Gastroesophageal sphincter (tissue), 3 donors: ENCODE data around the gene TMEM120B.

Source experiments
- POLR2AphosphoS5 ChIP-seq: sonication (generic); formaldehyde crosslinking; IDR thresholded peaks from one replicate; pipeline ENCODE4 v1.6.1; 2017; ENCODE audit warnings: antibody characterized with exemption
- TF ChIP-seq, protein P1 (sequence below), 4 experiments: fragments of 200-600 bp in 2 of 4; fragments of 450-650 bp in 2 of 4; sonication (generic) in 1 of 4; IDR thresholded peaks; one replicate each; pipeline ENCODE4 v1.5.1; 2017 to 2019; ENCODE audit warnings: antibody characterized with exemption in 4 of 4, mild to moderate bottlenecking in 2 of 4, moderate library complexity in 2 of 4

- TF ChIP-seq, protein P1, sequence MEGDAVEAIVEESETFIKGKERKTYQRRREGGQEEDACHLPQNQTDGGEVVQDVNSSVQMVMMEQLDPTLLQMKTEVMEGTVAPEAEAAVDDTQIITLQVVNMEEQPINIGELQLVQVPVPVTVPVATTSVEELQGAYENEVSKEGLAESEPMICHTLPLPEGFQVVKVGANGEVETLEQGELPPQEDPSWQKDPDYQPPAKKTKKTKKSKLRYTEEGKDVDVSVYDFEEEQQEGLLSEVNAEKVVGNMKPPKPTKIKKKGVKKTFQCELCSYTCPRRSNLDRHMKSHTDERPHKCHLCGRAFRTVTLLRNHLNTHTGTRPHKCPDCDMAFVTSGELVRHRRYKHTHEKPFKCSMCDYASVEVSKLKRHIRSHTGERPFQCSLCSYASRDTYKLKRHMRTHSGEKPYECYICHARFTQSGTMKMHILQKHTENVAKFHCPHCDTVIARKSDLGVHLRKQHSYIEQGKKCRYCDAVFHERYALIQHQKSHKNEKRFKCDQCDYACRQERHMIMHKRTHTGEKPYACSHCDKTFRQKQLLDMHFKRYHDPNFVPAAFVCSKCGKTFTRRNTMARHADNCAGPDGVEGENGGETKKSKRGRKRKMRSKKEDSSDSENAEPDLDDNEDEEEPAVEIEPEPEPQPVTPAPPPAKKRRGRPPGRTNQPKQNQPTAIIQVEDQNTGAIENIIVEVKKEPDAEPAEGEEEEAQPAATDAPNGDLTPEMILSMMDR (IDR thresholded peaks at IDR 0.05): no peak
- no peak for TF ChIP-seq POLR2AphosphoS5
Measured at GRCh38 chr12:121789800-121790728, 77.5 kb downstream of the TMEM120B start.
